AG09319 (cell line): ENCODE measurements around the gene HOXB7.

ENCODE experiments used
- DNase-seq: peaks from one replicate; pipeline ENCODE4 v3.0.0-alpha.2; 2010; ENCODE audit warnings: low read depth; ENCODE audit errors: extremely low read depth
- CTCF ChIP-seq: IDR thresholded peaks from 2 replicates; pipeline ENCODE4 v1.5.1; 2011; ENCODE audit warnings: low read depth, mild to moderate bottlenecking, inconsistent platforms, low read length, moderate library complexity

Gene HOXB7

GRCh38 chr17:48624544-48625494, 14.0 kb upstream of the HOXB7 start:
- TF ChIP-seq CTCF = no peak
- DNase-seq = no peak

- DNase-seq = no peak
- TF ChIP-seq CTCF = no peak
Measured at GRCh38 chr17:48624118-48624517, 13.3 kb upstream of the HOXB7 start.

- DNase-seq = no peak
- no peak for TF ChIP-seq CTCF
Measured at GRCh38 chr17:48623583-48623982, 12.8 kb upstream of the HOXB7 start.

GRCh38 chr17:48622857-48623256, 12.0 kb upstream of the HOXB7 start:
- no peak for DNase-seq
- no peak for TF ChIP-seq CTCF

- TF ChIP-seq CTCF = no peak
- no peak for DNase-seq
Measured at GRCh38 chr17:48621410-48622392, 10.9 kb upstream of the HOXB7 start.

- no peak for TF ChIP-seq CTCF
- no peak for DNase-seq
Measured at GRCh38 chr17:48620461-48621139, 9.8 kb upstream of the HOXB7 start.
